HG03025 (cell line): ENCODE results near the gene CALML3.
"Not testable (repeated sequence)": the region's sequence is repeated elsewhere in the genome, so short reads cannot be mapped to it uniquely, and the experiment has no call there.

Experiments
- ATAC-seq: cut with Tn5 transposase; IDR thresholded peaks from one replicate; pipeline ENCODE4 v1.9.1; 2021; ENCODE audit warnings: mild to moderate bottlenecking, moderate library complexity; ENCODE audit not compliant: unreplicated experiment, low FRiP score

The CALML3 gene

DNA sequence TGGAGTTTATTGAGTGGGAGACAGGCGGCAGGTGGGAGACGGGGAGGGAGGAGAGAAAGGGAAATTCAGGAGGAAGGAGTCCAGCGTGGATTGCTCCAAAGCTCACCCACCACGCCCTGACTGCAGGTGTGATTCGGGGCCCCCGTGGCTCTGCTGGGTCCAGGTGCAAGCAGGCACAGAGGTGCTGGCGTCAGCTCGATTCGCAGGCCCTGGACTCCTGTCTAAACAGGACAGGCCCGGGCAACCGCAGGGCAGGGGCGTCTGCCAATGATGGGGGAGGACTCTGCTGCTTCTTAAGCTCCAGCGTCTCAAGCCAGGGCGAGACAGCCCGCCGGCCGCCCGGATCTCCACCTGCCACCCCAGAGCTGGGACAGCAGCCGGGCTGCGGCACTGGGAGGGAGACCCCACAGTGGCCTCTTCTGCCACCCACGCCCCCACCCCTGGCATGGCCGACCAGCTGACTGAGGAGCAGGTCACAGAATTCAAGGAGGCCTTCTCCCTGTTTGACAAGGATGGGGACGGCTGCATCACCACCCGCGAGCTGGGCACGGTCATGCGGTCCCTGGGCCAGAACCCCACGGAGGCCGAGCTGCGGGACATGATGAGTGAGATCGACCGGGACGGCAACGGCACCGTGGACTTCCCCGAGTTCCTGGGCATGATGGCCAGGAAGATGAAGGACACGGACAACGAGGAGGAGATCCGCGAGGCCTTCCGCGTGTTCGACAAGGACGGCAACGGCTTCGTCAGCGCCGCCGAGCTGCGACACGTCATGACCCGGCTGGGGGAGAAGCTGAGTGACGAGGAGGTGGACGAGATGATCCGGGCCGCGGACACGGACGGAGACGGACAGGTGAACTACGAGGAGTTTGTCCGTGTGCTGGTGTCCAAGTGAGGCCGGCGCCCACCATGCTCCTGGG is at the start of gene CALML3:
TSS of gene CALML3 (plus strand) at position 321 of the 920 bp plus-strand sequence. CDS start at position 446, 125 bp downstream.
- no peak for ATAC-seq

DNA sequence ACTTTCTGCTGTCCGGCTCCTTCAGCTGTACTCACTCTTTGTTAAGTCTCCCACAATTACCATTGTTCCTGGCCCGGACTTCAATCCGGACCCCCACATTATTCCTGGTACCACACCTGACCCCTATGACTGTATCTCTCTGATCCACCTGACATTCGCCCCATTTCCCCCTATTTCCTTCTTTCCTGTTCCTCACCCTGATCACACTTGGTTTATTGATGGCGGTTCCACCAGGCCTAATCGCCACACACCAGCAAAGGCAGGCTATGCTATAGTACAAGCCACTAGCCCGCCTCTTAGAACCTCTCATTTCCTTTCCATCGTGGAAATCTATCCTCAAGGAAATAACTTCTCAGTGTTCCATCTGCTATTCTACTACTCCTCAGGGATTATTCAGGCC is 49.7 kb upstream of the CALML3 start:
- not testable (repeated sequence) for ATAC-seq

DNA sequence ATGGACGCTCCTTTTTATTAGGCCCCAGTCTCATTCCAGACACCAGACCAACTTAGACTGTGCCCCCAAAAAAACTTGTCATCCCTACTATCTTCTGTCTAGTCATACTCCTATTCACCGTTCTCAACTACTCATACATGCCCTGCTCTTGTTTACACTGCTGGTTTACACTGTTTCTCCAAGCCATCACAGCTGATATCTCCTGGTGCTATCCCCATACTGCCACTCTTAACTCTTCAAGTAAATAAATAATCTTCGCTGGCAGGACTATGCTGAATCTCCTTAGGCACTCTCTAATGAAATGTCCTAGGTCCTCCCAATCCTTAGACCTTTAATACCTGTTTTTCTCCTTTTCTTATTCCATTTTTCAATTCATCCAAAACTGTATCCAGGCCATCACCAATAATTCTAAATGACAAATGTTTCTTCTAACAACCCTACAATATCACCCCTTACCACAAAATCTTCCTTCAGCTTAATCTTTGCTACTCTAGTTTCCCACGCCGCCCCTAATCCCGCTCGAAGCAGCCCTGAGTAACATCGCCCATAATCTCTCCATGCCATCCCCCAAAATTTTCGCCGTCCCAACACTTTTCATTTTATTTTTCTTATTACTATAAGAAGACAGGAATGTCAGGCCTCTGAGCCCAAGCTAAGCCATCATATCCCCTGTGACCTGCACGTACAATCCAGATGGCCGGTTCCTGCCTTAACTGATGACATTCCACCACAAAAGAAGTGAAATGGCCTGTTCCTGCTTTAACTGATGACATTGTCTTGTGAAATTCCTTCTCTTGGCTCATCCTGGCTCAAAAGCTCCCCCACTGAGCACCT is 48.6 kb upstream of the CALML3 start:
- ATAC-seq, result not testable (repeated sequence)

DNA sequence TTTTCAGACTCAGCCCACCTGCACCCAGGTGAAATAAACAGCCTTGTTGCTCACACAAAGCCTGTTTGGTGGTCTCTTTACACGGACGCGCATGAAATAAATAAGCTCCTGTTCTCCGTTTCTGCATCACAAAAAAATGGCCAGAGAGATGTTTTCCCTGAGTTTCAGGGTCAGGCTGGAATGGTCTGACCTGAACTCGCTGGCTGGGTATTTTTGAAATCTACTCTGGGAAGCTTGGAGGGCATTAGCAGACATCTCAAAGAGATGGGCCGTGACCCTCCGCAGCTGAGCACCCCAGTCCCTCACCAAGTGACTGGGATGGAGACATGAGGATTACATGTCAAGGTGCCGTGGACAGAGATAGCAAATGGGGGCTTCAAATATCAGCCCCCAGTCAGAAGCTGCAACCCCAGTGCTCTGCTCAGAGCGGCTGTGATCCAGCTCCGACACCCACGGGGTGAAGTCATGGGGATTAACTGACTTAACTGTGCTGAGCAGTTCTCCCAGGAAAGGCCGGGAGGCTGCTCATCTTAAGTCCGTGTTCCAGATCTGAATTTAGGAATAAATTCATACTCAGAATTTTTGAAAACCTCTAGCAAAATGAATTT is 47.7 kb upstream of the CALML3 start:
- no peak for ATAC-seq

DNA sequence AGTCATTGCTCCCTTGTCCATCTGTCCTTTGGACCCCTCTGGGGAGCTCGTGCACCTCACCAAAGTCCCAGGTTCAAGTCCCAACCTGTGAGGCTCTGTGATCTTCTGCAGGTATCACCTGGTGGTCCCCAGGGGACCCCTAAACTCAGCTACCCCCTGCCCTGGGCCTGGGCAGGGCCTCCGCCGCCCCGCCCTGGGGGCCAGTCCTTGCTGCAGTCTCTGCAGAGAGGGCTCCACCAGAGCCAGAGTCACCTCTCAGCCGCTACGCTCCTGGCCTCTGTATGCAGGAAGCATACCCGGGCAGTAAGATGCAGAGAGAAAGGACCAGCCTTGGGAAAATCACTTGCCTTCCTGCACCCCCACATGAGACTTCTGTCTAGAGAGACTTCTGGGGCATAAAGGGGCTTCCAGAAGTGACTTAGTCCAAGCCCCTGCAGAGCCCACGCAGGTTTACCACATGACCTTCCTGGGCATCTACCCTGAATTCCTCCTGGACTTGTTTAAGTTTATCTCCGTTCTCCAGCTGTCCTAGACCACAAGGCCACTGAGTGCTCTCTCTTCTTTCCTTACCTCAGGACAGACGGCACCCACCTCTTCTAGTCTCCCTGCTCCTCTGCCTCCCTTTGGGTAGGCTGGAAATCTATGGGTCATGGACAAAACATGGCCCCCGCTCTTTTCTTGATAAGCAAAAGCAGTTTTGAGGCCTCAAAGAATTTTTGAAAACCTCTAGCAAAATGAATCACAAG is 46.6 kb upstream of the CALML3 start:
- ATAC-seq, result no peak

DNA sequence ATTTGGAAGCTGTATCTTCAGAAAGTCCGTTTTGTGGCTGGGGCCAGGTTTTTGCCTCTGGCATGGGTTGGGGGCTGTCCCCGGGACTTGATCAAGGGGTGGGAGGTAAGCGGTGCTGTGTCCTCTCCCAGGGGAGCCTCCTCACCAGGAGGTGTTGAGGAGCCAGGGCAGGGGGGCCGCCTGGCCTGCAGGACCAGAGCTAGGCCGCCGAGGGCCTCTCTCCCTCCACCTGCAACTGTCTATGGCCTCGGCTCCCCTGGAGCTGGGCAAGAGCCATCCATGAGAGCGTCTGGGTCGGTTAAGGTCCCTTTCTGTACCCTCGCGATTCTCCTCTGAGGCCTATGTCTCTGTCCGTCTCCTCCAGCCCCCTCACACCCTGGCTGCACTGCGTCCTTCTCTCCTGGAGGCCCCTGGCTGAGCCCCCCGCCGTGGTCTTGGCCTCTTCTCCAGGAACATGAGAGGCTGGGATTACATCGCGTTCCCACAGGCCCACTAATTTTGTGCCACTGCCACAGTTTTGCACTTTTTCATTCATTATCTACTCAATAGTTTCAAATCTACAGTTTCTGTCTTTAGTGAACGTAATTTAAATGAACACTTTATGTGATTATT is 46.0 kb upstream of the CALML3 start:
- ATAC-seq, result no peak

DNA sequence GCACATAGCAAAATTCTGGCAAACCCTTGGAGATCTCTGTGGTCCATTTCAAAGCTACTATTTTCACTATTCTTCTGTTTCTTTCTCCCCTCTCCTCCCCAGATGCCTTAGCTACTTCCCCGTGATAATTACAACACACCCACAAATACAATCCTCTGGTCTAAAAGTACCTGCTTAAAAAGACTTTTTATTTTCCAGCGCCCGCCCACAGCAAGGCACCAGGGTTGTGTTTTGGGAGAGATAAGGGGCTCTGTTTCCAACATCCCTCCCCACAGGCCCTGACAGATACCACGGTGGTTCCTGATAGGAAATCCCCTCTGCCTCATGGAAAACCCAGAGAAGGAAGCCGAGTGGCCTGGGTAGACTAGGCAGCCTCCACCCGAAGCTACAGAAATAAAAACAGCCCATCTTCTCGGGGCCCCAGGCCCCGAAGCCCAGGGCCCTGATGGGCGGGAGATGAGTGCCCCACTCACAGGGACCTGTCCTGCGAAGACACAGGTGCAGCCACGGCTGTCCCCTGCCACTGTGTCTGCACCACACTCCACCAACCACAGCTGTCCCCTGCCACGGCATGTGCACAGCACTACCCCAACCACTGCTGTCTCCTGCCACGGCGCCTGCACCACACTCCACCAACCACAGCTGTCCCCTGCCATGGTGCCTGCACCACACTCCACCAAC is 45.1 kb upstream of the CALML3 start:
- ATAC-seq, result no peak

DNA sequence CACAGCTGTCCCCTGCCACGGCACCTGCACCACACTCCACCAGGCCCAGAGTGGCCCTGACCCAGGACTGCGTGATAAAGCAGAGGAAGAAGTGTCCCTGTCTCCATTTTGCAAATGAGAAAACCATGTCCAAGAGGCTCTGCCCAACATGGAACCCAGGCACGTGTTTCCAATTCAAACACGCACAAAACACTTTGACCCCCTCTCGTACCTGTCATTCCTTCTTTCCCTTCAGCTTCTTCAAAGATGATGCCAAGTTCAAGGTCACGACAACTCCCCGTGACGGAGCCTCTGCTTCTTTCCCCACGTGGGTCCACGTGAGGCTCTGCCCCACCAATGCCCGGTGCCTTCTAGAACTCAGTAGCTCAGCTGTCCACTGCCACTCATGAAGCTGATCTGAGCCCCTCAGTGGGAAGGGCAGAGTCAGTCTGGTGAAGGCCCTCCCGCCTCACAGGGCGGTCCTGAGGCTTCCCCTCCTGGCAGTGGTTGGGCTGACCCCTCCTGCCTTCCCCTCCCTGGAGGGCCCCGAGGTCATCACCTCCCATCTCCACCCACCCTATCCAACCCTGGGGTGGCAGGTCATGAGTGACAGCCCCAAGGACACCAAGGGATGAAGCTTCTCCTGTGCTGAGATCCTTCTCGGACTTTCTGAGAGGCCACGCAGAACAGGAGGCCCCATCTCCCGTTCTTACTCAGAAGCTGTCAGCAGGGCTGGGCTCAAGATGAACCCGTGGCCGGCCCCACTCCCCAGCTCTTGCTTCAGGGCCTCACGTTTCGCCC is 44.4 kb upstream of the CALML3 start:
- no peak for ATAC-seq

DNA sequence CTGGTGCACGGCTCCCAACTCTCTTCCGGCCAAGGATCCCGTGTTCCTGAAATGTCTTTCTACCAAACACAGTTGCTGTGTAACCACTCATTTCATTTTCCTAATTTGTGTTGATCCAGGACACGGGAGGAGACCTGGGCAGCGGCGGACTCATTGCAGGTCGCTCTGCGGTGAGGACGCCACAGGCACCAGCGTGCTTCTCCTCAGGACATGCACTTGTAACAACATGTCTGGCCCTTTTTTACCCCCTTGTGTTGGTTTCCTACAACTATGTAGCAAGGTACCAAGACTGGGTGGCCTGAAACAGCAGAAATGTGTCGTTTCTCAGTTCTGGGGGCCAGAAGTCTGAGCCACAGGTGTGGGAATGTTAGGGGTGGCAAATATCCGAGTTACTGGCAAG is 43.6 kb upstream of the CALML3 start:
- ATAC-seq, result no peak

DNA sequence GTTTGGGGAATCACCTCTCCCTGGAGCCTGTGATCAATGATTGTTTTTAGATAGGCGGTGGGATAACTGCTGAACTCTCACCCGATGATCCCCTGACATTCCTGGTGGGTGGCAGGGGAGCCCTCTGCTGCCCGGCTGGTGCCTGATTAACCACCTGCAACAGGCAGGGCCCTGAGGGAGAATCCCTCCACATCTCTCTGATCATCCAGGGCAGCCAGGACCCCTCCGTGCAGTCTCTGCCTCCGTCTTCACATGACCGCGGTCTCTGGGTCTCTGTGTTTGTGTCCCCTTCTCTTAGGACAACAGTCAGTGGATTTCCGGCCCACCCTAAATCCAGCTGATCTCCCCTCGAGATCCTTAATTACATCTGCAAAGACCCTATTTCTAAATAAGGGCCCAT is 42.7 kb upstream of the CALML3 start:
- no peak for ATAC-seq

DNA sequence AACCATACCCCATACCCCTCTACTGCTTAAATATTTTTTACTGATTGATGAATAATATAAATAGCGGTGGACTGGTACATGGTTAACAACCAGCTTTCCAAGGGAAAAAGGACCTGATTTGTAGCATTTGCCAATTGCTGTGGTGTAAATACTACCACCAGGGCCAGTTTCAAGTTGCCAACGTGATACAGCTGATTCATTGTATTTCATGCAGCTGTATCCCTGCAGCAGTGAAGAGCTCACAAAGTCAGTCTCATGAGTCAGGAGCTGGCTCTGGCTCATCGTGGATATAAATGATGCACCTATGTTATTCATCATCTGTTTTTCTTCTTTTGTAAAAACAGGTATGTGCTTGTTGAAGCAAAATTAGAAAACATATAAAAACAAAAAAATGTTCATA is 40.6 kb upstream of the CALML3 start:
- no peak for ATAC-seq

DNA sequence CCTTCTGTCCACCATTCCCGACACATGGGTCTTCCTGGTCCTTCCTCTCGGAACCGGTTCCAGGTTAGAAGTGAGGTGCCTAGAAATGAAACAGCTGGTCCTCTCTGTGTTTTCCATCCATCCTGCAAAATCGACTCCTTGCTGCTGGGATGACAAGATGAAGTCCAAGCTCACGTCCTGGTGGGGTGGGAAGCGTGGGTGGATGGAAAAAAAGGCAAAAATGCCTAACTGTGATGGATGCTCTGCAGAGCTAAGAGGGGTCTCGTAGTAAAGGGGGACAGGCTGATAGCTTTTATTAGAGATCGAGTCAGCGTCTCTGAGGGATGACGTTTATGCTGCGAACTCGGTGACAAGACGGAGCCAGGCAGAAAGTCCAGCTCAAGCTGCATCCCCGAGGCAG is 39.5 kb upstream of the CALML3 start:
- ATAC-seq, result no peak

DNA sequence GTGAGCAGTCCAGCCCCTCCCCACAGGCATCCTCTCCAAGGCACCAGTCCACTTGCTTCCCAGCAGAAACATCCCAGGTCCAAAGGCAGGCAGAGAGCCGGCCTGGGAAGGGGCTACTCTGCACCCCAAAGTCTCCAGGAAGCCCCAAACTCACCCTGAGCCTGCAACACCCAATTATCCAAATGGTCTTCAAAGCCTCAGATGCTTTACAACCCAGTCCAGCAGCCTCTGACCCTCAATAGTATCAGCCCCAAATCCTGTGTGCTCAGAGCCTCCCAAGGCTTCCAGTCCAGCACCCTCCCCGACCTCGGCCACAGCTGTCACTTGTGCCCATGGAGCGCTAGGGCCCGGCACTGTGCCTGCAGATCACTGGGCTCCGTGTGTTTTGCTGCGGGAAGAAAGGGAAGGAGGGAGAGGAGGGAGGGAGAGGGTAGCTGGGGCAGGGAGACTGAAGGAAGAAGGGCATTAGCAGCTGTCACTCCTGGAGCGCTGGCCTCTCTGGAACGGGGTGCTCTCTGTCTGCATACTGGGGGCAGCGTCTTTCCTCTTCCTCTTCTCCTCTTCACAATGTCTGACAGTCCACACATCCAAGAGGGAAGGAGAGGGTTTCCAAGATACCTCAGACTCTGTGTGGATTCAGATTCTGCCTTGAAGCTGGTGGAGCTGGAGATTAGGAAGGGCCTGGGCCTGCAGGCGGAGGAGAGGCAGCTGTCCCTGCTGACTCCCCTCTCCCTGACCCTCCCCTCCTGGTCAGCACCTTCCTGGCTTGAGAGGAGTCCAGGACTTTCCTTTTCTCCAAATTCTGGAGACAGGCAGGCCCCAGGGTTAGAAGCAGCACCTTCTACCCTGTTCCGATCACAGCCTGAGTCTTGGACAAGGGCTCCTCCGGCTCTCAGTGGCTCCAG is 38.6 kb upstream of the CALML3 start:
- ATAC-seq, result no peak

DNA sequence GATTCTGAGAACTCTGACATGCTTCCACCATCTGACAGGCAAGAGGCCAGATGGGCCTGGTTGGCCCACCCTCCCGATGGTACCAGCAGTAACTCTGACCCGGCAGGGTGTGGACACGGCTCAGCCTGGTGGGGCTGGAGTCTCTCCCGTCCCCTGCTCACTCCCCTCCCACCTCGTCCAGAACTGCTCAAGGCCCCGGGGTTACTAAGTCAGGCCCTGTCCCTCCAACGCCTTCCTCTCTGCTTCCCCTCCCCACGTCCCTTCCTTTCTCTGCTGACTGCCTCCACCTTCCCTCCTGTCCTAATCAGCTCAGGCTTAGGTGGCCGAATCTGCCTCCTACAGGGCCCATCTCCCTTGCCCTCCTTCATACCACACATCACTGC is 37.9 kb upstream of the CALML3 start:
- ATAC-seq, result no peak

DNA sequence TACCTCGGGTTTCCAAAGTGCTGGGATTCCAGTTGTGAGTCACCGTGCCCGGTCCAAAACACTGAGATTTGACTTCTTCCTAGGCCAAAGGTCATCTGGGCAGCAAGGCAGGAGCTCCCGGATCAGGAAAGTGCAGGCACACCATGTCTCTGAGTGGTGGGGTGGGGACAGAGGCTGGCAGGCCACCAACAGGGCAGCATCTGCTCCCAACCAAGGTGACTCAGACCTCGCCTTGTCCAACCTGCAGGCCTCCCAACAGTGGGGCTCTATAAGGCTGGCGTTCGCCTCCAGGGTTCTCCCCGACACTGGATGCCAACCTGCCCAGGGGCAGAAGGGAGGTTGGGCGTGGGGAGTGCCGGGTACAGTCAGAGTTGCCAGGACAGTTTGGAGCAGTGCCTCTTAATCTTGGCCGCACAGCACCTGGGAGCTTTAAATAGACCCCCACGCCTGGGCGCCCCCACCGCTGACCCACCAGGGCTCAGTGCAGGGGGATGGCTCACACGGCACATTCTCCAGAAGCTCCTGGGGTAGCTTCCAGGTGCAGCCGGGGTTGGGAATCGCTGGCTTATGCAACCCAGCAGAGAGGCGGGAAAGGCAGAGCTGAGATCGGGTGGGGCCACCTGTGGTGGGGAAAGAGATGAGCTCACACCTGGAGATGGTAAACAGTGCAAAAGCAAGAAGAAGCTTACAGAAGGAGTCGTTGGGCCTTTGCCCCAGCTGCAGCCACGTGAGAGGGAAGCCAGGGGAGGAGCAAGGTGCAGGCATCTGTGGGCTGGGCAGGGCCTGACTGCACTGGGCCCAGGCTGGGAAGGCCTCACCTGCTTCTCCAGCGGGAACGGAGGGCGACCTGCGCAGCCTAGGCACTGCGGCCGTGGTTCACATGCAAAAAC is 36.2 kb upstream of the CALML3 start:
- no peak for ATAC-seq

DNA sequence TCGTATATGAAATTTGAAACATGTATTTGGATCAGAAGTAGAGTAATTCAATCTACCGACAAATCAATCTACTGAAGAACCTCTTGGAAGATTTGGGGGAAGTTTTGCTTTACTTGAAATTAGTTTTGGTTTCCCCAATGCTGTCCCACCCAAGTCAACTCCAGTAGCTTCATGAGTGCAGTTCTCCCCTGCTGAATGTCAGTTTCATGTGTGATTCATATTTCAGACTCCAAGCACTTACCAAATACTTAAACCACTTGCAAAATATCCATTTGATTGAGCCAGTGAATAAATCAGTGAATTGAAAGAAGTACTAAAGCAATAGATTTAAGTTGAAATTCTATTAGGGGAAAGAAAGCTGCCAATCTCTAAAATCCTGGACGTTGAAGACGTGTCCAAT is 34.7 kb upstream of the CALML3 start:
- ATAC-seq, result no peak
